ENCODE measurements around the gene DPP7.

DNA sequence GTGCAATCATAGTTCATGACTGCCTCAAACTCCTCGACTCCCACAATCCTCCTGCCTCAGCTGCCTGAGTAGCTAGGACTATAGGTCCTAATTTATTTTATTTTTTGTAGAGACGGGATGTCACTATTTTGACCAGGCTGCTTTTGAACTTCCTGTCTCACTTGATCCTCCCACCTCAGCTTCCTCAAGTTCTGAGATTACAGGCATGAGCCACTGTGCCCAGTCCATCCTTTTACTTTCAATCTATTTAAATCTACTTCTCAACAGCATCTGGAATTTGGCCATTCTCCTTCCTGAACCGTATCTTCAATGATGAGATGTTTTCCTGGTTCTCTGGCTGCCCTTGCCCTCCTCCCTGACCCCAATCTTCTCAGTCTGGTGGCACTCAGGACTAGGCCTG lies 12.3 kb upstream of the DPP7 start:
- TF ChIP-seq, protein P1, sequence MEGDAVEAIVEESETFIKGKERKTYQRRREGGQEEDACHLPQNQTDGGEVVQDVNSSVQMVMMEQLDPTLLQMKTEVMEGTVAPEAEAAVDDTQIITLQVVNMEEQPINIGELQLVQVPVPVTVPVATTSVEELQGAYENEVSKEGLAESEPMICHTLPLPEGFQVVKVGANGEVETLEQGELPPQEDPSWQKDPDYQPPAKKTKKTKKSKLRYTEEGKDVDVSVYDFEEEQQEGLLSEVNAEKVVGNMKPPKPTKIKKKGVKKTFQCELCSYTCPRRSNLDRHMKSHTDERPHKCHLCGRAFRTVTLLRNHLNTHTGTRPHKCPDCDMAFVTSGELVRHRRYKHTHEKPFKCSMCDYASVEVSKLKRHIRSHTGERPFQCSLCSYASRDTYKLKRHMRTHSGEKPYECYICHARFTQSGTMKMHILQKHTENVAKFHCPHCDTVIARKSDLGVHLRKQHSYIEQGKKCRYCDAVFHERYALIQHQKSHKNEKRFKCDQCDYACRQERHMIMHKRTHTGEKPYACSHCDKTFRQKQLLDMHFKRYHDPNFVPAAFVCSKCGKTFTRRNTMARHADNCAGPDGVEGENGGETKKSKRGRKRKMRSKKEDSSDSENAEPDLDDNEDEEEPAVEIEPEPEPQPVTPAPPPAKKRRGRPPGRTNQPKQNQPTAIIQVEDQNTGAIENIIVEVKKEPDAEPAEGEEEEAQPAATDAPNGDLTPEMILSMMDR (IDR thresholded peaks at IDR 0.05; ENCODE audit: low read depth, low read length) = no peak
- TF ChIP-seq EZH2phosphoT487 (IDR thresholded peaks at IDR 0.05; ENCODE audit: low read depth) = no peak
